ENCODE results near the gene SLC41A3.

Gene SLC41A3

GRCh38 chr3:126022741-126023359 is 61.1 kb downstream of the SLC41A3 start:
- no peak overlapping the region for H3K4me3 ChIP-seq (ENCODE audit: low read depth, low read length)
- H3K4me1 ChIP-seq (ENCODE audit: control insufficient read depth, insufficient read depth, low read length): peaks cover 23% of the 10 kb centered on the region
- no peaks in the 10 kb centered on the region for H3K36me3 ChIP-seq (ENCODE audit: control insufficient read depth, insufficient read depth, low read length)
- H3K27me3 ChIP-seq (ENCODE audit: control insufficient read depth, insufficient read depth, low read length): no peaks in the 10 kb centered on the region; the same call in 1 of the 2 replicates
- peaks cover 8% of the 10 kb centered on the region for H3K9me3 ChIP-seq (ENCODE audit: control insufficient read depth, insufficient read depth, low read length)
- H3K9ac ChIP-seq (ENCODE audit: low read depth, low read length): no peak overlapping the region
- H3K27ac ChIP-seq (ENCODE audit: low read depth, low read length): no peak overlapping the region

GRCh38 chr3:126021702-126022101 is 62.2 kb downstream of the SLC41A3 start:
- H3K36me3 ChIP-seq (ENCODE audit: control insufficient read depth, insufficient read depth, low read length): no peaks in the 10 kb centered on the region
- no peak overlapping the region for H3K4me3 ChIP-seq (ENCODE audit: low read depth, low read length)
- 0 out of 2 replicates have a peak, but pooled peaks cover 1% of the 10 kb centered on the region for H3K9me3 ChIP-seq (ENCODE audit: control insufficient read depth, insufficient read depth, low read length)
- no peaks in the 10 kb centered on the region; the same call in 1 of the 2 replicates for H3K27me3 ChIP-seq (ENCODE audit: control insufficient read depth, insufficient read depth, low read length)
- no peak overlapping the region for H3K9ac ChIP-seq (ENCODE audit: low read depth, low read length)
- H3K4me1 ChIP-seq (ENCODE audit: control insufficient read depth, insufficient read depth, low read length): peaks cover 23% of the 10 kb centered on the region
- peak overlapping the region; percentile 11 for H3K27ac ChIP-seq (ENCODE audit: low read depth, low read length)

- H3K27me3 ChIP-seq (ENCODE audit: control insufficient read depth, insufficient read depth, low read length): no peaks in the 10 kb centered on the region; the same call in 1 of the 2 replicates
- H3K36me3 ChIP-seq (ENCODE audit: control insufficient read depth, insufficient read depth, low read length): no peaks in the 10 kb centered on the region
- H3K4me1 ChIP-seq (ENCODE audit: control insufficient read depth, insufficient read depth, low read length): peaks cover 23% of the 10 kb centered on the region
- peak overlapping the region; percentile 11 for H3K27ac ChIP-seq (ENCODE audit: low read depth, low read length)
- H3K9me3 ChIP-seq (ENCODE audit: control insufficient read depth, insufficient read depth, low read length): no peaks in the 10 kb centered on the region
- H3K9ac ChIP-seq (ENCODE audit: low read depth, low read length): no peak overlapping the region
- no peak overlapping the region for H3K4me3 ChIP-seq (ENCODE audit: low read depth, low read length)
These were observed 62.7 kb downstream of the SLC41A3 start for GRCh38 chr3:126021224-126021623.

GRCh38 chr3:126019683-126020082 is 64.2 kb downstream of the SLC41A3 start:
- H3K27me3 ChIP-seq (ENCODE audit: control insufficient read depth, insufficient read depth, low read length): no peaks in the 10 kb centered on the region; the same call in 1 of the 2 replicates
- H3K27ac ChIP-seq (ENCODE audit: low read depth, low read length): no peak overlapping the region
- H3K36me3 ChIP-seq (ENCODE audit: control insufficient read depth, insufficient read depth, low read length): no peaks in the 10 kb centered on the region
- no peak overlapping the region for H3K4me3 ChIP-seq (ENCODE audit: low read depth, low read length)
- H3K4me1 ChIP-seq (ENCODE audit: control insufficient read depth, insufficient read depth, low read length): peaks cover 23% of the 10 kb centered on the region
- H3K9me3 ChIP-seq (ENCODE audit: control insufficient read depth, insufficient read depth, low read length): no peaks in the 10 kb centered on the region
- no peak overlapping the region for H3K9ac ChIP-seq (ENCODE audit: low read depth, low read length)

- H3K9ac ChIP-seq (ENCODE audit: low read depth, low read length): no peak overlapping the region
- no peaks in the 10 kb centered on the region for H3K9me3 ChIP-seq (ENCODE audit: control insufficient read depth, insufficient read depth, low read length)
- no peaks in the 10 kb centered on the region for H3K36me3 ChIP-seq (ENCODE audit: control insufficient read depth, insufficient read depth, low read length)
- peaks cover 28% of the 10 kb centered on the region for H3K4me1 ChIP-seq (ENCODE audit: control insufficient read depth, insufficient read depth, low read length)
- H3K27me3 ChIP-seq (ENCODE audit: control insufficient read depth, insufficient read depth, low read length): no peaks in the 10 kb centered on the region; the same call in 1 of the 2 replicates
- no peak overlapping the region for H3K4me3 ChIP-seq (ENCODE audit: low read depth, low read length)
- H3K27ac ChIP-seq (ENCODE audit: low read depth, low read length): no peak overlapping the region
These were observed 64.9 kb downstream of the SLC41A3 start for GRCh38 chr3:126018995-126019394.

GRCh38 chr3:126018545-126018944 is 65.4 kb downstream of the SLC41A3 start:
- Histone ChIP-seq H3K9me3 (ENCODE audit: control insufficient read depth, insufficient read depth, low read length) (no peaks in the 10 kb centered on the region), H3K36me3 (ENCODE audit: control insufficient read depth, insufficient read depth, low read length) (no peaks in the 10 kb centered on the region), H3K27me3 (ENCODE audit: control insufficient read depth, insufficient read depth, low read length) (no peaks in the 10 kb centered on the region; the same call in 1 of the 2 replicates), H3K9ac (ENCODE audit: low read depth, low read length) (no peak overlapping the region), H3K4me1 (ENCODE audit: control insufficient read depth, insufficient read depth, low read length) (peaks cover 29% of the 10 kb centered on the region), H3K27ac (ENCODE audit: low read depth, low read length) (no peak overlapping the region), H3K4me3 (ENCODE audit: low read depth, low read length) (no peak overlapping the region)

- no peaks in the 10 kb centered on the region for H3K9me3 ChIP-seq (ENCODE audit: control insufficient read depth, insufficient read depth, low read length)
- H3K4me3 ChIP-seq (ENCODE audit: low read depth, low read length): no peak overlapping the region
- H3K27ac ChIP-seq (ENCODE audit: low read depth, low read length): no peak overlapping the region
- H3K36me3 ChIP-seq (ENCODE audit: control insufficient read depth, insufficient read depth, low read length): no peaks in the 10 kb centered on the region
- H3K9ac ChIP-seq (ENCODE audit: low read depth, low read length): no peak overlapping the region
- peaks cover 20% of the 10 kb centered on the region for H3K4me1 ChIP-seq (ENCODE audit: control insufficient read depth, insufficient read depth, low read length)
- no peaks in the 10 kb centered on the region for H3K27me3 ChIP-seq (ENCODE audit: control insufficient read depth, insufficient read depth, low read length)
These were observed 66.6 kb downstream of the SLC41A3 start for GRCh38 chr3:126017362-126017761.

GRCh38 chr3:126016616-126017015 is 67.3 kb downstream of the SLC41A3 start:
- Histone ChIP-seq H3K4me3 (ENCODE audit: low read depth, low read length) (no peak overlapping the region), H3K27ac (ENCODE audit: low read depth, low read length) (no peak overlapping the region), H3K9me3 (ENCODE audit: control insufficient read depth, insufficient read depth, low read length) (no peaks in the 10 kb centered on the region), H3K9ac (ENCODE audit: low read depth, low read length) (no peak overlapping the region), H3K27me3 (ENCODE audit: control insufficient read depth, insufficient read depth, low read length) (no peaks in the 10 kb centered on the region), H3K4me1 (ENCODE audit: control insufficient read depth, insufficient read depth, low read length) (peaks cover 13% of the 10 kb centered on the region), H3K36me3 (ENCODE audit: control insufficient read depth, insufficient read depth, low read length) (no peaks in the 10 kb centered on the region)

- Histone ChIP-seq H3K9ac (ENCODE audit: low read depth, low read length) (no peak overlapping the region), H3K27me3 (ENCODE audit: control insufficient read depth, insufficient read depth, low read length) (no peaks in the 10 kb centered on the region), H3K4me3 (ENCODE audit: low read depth, low read length) (no peak overlapping the region), H3K9me3 (ENCODE audit: control insufficient read depth, insufficient read depth, low read length) (no peaks in the 10 kb centered on the region), H3K36me3 (ENCODE audit: control insufficient read depth, insufficient read depth, low read length) (no peaks in the 10 kb centered on the region), H3K4me1 (ENCODE audit: control insufficient read depth, insufficient read depth, low read length) (peaks cover 5% of the 10 kb centered on the region; the same call in 1 of the 2 replicates), H3K27ac (ENCODE audit: low read depth, low read length) (no peak overlapping the region)
These were observed 68.8 kb downstream of the SLC41A3 start for GRCh38 chr3:126015075-126015474.

- H3K27me3 ChIP-seq (ENCODE audit: control insufficient read depth, insufficient read depth, low read length): no peaks in the 10 kb centered on the region
- no peak overlapping the region for H3K4me3 ChIP-seq (ENCODE audit: low read depth, low read length)
- no peaks in the 10 kb centered on the region for H3K36me3 ChIP-seq (ENCODE audit: control insufficient read depth, insufficient read depth, low read length)
- no peaks in the 10 kb centered on the region for H3K9me3 ChIP-seq (ENCODE audit: control insufficient read depth, insufficient read depth, low read length)
- no peak overlapping the region for H3K9ac ChIP-seq (ENCODE audit: low read depth, low read length)
- H3K27ac ChIP-seq (ENCODE audit: low read depth, low read length): no peak overlapping the region
- peaks cover 5% of the 10 kb centered on the region; the same call in 1 of the 2 replicates for H3K4me1 ChIP-seq (ENCODE audit: control insufficient read depth, insufficient read depth, low read length)
These were observed 69.7 kb downstream of the SLC41A3 start for GRCh38 chr3:126014252-126014651.

- Histone ChIP-seq H3K4me1 (ENCODE audit: control insufficient read depth, insufficient read depth, low read length) (peaks cover 5% of the 10 kb centered on the region; the same call in 1 of the 2 replicates), H3K9me3 (ENCODE audit: control insufficient read depth, insufficient read depth, low read length) (no peaks in the 10 kb centered on the region), H3K27ac (ENCODE audit: low read depth, low read length) (no peak overlapping the region), H3K9ac (ENCODE audit: low read depth, low read length) (no peak overlapping the region), H3K27me3 (ENCODE audit: control insufficient read depth, insufficient read depth, low read length) (no peaks in the 10 kb centered on the region), H3K36me3 (ENCODE audit: control insufficient read depth, insufficient read depth, low read length) (no peaks in the 10 kb centered on the region), H3K4me3 (ENCODE audit: low read depth, low read length) (no peak overlapping the region)
These were observed 70.2 kb downstream of the SLC41A3 start for GRCh38 chr3:126013751-126014156.

All from HUES48 (cell line).